ENCODE results near the gene PAX2.

- no peak for TF ChIP-seq POLR2A (IDR thresholded peaks at IDR 0.05)
- TF ChIP-seq CTCF (IDR thresholded peaks at IDR 0.05) = no peak
These were observed 80.8 kb downstream of the PAX2 start for GRCh38 chr10:100826031-100826651.

All from adrenal gland (tissue), 5 donors.